MM.1S (cell line): Measurements from ENCODE around the gene TCF25.

ENCODE experiments used
- CTCF ChIP-seq: fragments of 300-600 bp; sonication (generic); IDR thresholded peaks from 2 replicates; pipeline ENCODE4 v1.5.1; 2016; ENCODE audit warnings: antibody characterized with exemption, low read length, mixed read lengths
- EZH2 ChIP-seq: fragments of 300-600 bp; sonication (generic); optimal IDR thresholded peaks from 2 replicates; pipeline ENCODE3; 2017; ENCODE audit warnings: low read depth, mild to moderate bottlenecking, antibody characterized with exemption, low read length, mixed read lengths
- EZH2phosphoT487 ChIP-seq: fragments of 300-600 bp; sonication (generic); IDR thresholded peaks from 2 replicates; pipeline ENCODE4 v1.6.1; 2018; ENCODE audit warnings: antibody characterized with exemption, low read length

- TF ChIP-seq CTCF: no peak
- TF ChIP-seq EZH2: no peak
- no peak for TF ChIP-seq EZH2phosphoT487
Measured at GRCh38 chr16:89923640-89924296, 50.4 kb downstream of the TCF25 start.
